ENCODE measurements around the gene SULT2B1.

SULT2B1 gene

DNA sequence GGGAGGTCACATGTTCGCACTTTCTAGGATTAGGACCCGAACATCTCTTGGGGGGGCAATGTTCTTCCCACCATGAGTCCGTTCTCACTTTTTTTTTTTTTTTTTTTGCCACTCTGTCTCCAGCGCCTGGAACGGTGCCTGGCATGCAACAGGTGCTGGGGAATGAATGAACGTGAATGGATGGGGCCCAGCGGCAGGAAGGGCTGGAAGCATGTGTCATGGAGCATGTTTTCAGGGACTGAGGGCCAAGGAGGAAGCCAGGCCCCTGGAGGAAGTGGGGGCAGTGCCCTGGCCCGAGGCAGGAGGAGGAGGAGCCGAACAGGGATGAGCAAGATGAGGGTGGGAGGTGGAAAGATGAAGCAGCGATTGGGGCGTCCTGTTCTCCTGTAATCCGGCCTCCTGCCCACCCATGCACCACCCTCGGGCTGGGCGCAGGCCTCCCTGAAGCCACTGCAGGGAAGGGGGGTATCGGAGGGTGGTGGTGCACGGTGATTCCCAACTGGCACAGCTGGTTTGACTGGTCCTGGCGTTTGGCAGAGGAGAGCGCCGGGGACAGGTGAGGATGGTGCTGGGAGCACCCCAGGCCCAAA is 8.8 kb upstream of the SULT2B1 start:
- peak; percentile 37 for DNase-seq (ENCODE audit: low read depth)
- TF ChIP-seq, protein P1, sequence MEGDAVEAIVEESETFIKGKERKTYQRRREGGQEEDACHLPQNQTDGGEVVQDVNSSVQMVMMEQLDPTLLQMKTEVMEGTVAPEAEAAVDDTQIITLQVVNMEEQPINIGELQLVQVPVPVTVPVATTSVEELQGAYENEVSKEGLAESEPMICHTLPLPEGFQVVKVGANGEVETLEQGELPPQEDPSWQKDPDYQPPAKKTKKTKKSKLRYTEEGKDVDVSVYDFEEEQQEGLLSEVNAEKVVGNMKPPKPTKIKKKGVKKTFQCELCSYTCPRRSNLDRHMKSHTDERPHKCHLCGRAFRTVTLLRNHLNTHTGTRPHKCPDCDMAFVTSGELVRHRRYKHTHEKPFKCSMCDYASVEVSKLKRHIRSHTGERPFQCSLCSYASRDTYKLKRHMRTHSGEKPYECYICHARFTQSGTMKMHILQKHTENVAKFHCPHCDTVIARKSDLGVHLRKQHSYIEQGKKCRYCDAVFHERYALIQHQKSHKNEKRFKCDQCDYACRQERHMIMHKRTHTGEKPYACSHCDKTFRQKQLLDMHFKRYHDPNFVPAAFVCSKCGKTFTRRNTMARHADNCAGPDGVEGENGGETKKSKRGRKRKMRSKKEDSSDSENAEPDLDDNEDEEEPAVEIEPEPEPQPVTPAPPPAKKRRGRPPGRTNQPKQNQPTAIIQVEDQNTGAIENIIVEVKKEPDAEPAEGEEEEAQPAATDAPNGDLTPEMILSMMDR (conservative IDR thresholded peaks at IDR 0.05; ENCODE audit: low read length): no peak
- no peak overlapping the region for H3K4me3 ChIP-seq (ENCODE audit: low read length)

DNA sequence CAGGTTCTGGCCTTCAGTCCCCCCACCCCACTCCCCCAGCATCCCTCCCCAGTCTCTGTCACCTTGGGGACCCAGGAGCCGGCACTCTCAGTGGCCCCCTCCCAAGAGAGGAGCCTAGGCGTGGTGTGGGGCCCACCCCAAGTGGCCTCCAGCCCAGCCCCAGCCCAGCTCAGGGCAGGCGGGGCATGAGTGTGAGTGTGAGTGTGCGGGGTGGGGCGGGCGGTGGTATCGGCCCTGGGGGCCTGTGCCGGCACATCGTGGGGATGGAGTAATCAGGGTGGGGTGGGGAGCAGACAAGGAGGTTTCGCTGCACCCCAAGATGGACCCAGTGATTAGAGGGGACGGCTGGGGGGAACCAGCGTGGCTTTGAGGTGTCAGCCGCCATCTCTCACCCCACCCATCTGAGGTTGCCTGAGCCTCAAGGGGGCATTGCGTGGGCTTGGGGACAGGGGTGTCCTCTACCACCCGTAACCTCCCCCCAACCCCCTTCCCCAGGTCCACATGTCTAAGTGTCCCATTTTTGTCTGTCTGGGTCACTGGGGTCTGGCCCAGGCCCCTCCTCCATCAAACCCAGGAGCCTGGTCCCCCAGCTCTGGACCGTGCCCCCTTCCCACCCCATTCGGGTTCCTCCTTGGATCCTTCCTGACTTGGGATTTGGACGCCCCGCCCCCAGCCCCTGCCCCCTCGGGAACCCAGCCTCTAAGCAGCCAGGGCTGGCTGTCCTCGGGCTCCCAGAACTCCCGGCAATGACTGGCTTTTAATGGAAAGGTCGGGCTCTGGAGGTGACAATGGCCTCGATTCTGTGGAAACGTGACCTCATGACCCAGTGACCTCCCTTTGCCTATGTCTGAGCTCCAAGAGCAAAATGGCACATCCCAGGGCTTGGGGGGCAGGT is 6.9 kb upstream of the SULT2B1 start:
- no peak for DNase-seq (ENCODE audit: low read depth)
- no peak overlapping the region for H3K4me3 ChIP-seq (ENCODE audit: low read length)
- TF ChIP-seq, protein P1 (conservative IDR thresholded peaks at IDR 0.05; ENCODE audit: low read length): no peak

DNA sequence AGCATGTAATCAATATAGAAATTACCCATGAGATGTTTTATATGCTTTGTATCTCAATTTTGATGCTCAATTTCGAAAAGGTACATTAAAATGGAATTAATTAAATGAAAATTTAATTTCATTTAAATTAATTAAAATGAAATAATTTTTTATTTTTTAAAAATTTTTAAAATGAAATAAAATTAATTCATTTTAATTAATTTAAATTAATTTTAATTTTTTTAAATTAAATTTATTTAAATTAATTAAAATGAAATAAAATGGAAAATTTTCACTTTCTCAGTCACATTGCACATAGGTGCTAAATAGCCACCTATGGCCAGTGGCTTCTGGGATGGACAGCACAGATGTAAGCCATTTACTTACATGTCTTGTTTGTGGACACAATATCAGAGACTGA is 4.2 kb upstream of the SULT2B1 start:
- H3K4me3 ChIP-seq (ENCODE audit: low read length): no peak overlapping the region
- TF ChIP-seq, protein P1 (conservative IDR thresholded peaks at IDR 0.05; ENCODE audit: low read length): no peak
- DNase-seq (ENCODE audit: low read depth): no peak

DNA sequence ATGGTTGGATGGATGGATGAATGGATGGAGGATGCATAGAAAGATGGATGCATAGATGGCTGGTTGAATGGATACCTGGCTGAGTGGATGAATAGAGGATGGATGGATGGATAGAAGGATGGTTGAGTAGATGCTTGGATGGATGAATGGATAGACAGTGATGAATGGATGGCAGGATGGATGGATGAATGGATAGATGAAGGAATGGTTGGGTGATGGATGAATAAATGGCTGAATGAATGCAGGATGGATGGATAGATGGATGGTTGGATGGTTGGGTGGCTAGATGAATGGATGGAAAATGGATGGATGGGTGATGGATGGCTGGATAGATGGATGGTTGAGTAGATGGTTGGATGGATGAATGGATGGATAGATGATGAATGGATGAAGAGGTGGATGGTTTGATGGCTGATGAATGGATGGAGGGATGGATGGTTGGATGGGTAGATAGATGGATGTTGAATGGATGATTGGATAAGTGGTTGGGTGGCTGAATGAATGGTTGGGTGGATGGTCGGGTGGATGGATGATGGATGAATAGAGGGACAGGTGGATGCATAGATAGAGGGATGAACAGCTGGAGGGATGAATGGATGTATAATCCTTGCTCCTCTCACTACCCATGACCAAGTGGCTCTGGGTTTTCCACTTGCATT is 3.6 kb upstream of the SULT2B1 start:
- TF ChIP-seq, protein P1 (conservative IDR thresholded peaks at IDR 0.05; ENCODE audit: low read length): no peak
- no peak for DNase-seq (ENCODE audit: low read depth)
- H3K4me3 ChIP-seq (ENCODE audit: low read length): no peak overlapping the region

DNA sequence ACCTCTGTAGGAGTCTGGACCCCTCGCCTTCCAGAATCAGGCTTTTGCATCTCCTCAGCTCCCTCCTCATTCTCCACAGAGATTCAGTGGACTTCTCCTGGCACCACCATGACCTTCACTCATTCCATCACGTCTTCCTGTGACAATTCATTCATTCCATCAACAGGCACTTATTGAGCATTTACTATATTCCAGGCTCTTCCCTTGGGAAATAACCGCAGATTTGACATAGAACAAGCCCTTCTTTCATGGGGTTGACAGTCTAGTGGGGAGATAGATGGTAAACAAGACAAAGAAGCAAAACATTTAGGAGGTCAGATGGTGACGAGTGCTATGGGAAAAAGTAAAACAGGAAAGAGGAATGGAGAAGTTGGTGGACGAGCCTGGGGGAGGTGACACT is 2.6 kb upstream of the SULT2B1 start:
- TF ChIP-seq, protein P1 (conservative IDR thresholded peaks at IDR 0.05; ENCODE audit: low read length): no peak
- DNase-seq (ENCODE audit: low read depth): no peak
- H3K4me3 ChIP-seq (ENCODE audit: low read length): no peak overlapping the region

DNA sequence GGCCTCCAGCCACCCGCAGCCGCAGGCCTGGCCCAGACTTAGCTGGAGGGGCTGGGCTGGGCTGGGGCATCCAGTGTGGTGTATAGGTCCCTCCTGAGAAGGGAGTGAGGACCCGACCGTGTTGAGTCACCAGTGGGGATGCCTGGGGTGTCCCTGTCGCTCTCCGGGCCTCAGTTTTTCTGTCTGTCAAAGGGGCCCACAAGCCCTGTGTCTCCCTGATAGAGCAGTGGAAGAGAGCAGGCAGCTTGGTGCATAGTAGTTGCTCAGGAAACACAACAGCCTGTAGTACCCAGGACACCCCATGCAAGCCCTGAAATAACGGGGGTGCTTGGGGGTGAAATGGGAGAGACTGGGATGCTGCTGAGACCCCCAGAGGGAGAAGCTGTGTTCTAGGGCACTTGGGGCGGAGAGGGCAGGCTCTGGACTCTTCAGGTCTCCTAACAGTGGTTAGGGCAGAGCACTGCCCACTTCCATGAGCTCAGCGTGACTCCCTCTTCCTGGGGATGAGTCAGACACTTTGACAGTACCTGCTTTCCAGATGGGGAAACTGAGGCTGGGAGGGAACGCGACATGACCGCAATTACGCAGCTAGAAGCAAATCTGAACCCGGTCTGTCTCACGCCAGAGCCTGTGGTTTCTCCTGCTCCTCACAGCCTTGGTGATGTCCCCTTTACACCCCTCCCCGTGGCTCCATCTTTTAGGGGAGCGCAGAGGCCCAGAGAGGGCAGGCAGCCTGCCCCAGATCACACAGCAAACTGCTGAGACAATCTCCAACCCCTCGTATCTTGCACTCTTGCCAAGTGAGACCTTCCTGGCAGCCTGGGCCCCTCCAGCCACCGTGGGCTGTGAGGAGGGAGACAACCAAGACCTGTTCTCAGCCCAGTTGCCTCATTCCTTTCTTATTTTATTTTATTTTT is 692 bp downstream of the SULT2B1 start:
- TF ChIP-seq, protein P1 (conservative IDR thresholded peaks at IDR 0.05; ENCODE audit: low read length): no peak
- H3K4me3 ChIP-seq (ENCODE audit: low read length): no peak overlapping the region

More for the DNA sequence above, 692 bp downstream of the SULT2B1 start:
- DNase-seq (ENCODE audit: low read depth): no peak
